ENCODE measurements around the gene SPINK5. TPM values are rescaled to one million over a fixed set of nuclear protein-coding genes. Genes with fewer than 3 reads are reported as not detected.

The SPINK5 gene
- total RNA-seq, 1 donor, result not detected

DNA sequence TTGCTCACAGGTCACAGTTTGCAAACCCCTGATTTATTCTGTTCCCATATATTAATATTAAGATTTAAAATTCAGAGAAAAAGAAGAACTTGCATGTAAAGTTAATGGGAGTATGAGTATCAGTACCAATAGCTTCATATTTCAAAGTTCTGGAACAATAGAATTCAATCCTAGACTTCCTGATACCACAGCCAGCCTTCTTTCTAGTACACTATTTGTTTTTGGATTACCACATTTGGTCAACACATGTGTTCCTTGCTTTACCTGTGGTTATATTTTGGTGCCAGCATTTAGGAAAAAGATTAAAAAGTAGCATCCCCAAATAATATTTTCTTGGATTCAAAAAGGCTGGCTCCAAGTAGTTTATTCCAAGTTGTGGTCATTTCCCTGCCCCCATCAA is 49.5 kb downstream of the SPINK5 start:
- no peak overlapping the region for H3K4me3 ChIP-seq (ENCODE audit: low read depth, low read length)
- TF ChIP-seq, protein P1, sequence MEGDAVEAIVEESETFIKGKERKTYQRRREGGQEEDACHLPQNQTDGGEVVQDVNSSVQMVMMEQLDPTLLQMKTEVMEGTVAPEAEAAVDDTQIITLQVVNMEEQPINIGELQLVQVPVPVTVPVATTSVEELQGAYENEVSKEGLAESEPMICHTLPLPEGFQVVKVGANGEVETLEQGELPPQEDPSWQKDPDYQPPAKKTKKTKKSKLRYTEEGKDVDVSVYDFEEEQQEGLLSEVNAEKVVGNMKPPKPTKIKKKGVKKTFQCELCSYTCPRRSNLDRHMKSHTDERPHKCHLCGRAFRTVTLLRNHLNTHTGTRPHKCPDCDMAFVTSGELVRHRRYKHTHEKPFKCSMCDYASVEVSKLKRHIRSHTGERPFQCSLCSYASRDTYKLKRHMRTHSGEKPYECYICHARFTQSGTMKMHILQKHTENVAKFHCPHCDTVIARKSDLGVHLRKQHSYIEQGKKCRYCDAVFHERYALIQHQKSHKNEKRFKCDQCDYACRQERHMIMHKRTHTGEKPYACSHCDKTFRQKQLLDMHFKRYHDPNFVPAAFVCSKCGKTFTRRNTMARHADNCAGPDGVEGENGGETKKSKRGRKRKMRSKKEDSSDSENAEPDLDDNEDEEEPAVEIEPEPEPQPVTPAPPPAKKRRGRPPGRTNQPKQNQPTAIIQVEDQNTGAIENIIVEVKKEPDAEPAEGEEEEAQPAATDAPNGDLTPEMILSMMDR (IDR thresholded peaks at IDR 0.05; ENCODE audit: insufficient read depth, low read length), result no peak
- DNase-seq (ENCODE audit: low read depth), result no peak

DNA sequence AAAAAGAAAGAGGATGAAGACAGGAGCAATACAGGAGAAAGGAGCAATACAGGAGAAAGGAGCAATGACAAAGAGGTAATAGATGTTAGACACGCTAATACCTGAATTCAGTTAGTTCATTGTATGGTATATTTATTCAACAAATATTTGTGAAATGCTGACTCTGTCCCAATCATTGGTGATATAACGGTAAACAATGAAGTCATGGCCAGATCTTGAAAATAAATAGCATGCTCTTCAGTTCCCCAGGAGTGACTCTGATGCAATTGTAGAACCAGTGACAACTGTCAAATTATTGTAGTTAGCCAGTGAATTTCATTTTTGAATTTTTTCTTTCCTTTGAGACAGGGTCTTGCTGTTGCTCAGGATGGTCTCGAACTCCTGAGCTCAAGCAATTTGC is 56.5 kb downstream of the SPINK5 start:
- TF ChIP-seq, protein P1 (IDR thresholded peaks at IDR 0.05; ENCODE audit: insufficient read depth, low read length), result no peak
- no peak overlapping the region for H3K4me3 ChIP-seq (ENCODE audit: low read depth, low read length)
- DNase-seq (ENCODE audit: low read depth), result no peak

DNA sequence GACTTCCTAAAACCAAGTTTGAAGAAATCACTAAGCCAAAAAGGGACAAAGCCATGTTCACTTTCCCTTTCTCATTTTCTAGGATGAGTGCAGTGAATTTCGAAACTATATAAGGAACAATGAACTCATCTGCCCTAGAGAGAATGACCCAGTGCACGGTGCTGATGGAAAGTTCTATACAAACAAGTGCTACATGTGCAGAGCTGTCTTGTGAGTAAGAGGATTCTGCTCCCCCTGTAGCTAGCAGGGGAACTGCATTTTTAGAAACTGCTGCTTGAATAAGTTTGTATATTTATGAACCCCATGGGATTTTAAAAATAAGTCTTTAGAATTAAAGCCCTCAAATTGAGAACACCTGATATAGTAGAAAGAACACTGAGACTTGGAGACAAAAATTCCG is 61.9 kb downstream of the SPINK5 start:
- TF ChIP-seq, protein P1 (IDR thresholded peaks at IDR 0.05; ENCODE audit: insufficient read depth, low read length), result peak; percentile 42
- no peak overlapping the region for H3K4me3 ChIP-seq (ENCODE audit: low read depth, low read length)
- peak; percentile 8 for DNase-seq (ENCODE audit: low read depth)

DNA sequence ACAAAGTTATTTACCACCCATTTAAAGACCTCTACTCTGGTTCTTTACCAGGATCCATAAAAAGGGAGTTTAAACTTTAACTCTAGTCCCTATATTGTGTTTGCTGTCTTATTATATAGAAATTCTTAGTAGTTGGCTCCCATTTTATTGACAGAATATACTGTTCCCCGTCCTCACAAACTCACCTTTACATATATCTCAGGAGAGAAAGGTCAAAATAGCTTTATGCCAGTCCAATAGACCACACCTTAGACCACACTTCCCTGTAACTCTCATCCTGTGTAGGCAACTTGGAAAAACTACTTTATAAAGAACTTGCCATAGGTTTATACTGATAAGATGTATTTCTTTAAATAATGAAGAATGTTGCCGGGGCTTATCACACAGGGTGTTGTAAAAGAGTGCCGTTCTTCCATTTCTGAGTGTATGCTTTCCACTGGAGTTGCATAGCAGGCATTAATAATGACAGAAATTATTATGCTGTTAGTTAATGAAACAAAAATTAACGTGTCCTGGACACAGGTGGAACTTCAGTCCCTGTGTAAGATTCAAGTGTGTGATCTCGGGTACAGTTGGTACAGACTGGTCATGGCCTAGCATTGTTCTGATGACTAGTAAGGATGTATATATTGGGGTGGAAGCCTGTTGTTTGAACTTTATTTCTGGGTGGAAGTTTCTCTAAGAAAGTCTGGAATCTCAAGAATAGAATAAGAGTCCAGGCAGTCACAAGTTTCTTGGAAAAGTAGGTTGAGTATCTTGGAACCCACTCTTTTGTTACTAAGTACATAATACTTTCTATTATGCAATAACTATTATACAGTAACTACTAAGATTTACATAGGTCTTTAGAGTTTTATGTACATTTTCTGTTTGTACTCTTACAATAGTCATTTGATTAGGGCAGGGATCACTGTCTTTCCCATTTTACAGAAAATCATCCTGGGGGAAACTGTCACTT is 71.6 kb downstream of the SPINK5 start:
- no peak overlapping the region for H3K4me3 ChIP-seq (ENCODE audit: low read depth, low read length)
- no peak for DNase-seq (ENCODE audit: low read depth)
- TF ChIP-seq, protein P1 (IDR thresholded peaks at IDR 0.05; ENCODE audit: insufficient read depth, low read length), result no peak

DNA sequence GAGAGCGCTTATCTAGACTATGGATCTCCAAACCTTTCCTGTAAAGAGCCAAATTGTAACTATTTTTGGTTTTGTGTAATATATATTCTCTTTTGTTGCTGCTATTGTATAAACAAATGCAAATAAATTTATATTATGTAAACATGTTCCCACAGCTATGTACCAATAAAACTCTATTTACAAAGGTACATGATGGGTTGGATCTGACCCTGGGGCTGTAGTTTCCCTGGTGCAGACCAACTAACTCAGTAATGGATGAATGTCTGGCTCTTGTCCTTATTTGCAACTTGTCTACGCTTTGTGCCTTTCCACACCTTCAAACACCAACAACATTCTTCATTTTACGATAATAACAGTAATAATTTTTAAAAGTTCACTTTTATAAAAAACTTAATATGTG is 77.1 kb downstream of the SPINK5 start:
- DNase-seq (ENCODE audit: low read depth), result no peak
- TF ChIP-seq, protein P1 (IDR thresholded peaks at IDR 0.05; ENCODE audit: insufficient read depth, low read length), result no peak
- no peak overlapping the region for H3K4me3 ChIP-seq (ENCODE audit: low read depth, low read length)

DNA sequence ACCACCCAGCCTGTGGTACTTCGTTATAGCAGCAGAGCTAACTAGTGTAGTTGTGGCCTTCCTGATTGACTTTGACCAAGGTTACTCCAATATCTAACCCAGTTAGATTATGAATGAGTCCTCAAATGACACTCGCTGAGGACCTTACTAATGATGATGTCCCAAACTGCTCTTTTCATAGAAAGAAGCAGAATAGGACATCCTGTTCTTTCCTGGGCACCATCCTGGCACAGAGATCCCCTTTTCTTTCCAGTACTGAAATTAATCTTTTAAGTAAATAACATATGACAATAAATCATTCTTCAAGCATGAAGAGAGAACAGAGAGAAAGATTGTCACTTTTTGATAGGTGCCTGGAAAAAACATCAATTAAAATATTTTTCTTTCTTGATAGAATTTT is 77.9 kb downstream of the SPINK5 start:
- TF ChIP-seq, protein P1 (IDR thresholded peaks at IDR 0.05; ENCODE audit: insufficient read depth, low read length), result no peak
- no peak overlapping the region for H3K4me3 ChIP-seq (ENCODE audit: low read depth, low read length)
- DNase-seq (ENCODE audit: low read depth), result no peak

Data from fibroblast of the aortic adventitia (primary cell).